Activated CD8-positive, alpha-beta T cell treated with anti-CD3 and anti-CD28 coated beads for 36 hours (primary cell): ENCODE results near the gene ANKLE2. TPM values are rescaled to one million over a fixed set of nuclear protein-coding genes. Genes with fewer than 3 reads are reported as not detected.

Source experiments
- ATAC-seq: fragments of 200-7000 bp; cut with Tn5 transposase; one replicate; pipeline ENCODE4 v1.10.0; 2021; ENCODE audit warnings: mild to moderate bottlenecking, moderate library complexity
- CTCF ChIA-PET: fragments of 350-600 bp; sonication (Branson Sonifier 250); formaldehyde crosslinking; loops from one replicate; lab custom pipeline; 2021; ENCODE audit warnings: antibody characterized with exemption; lab: Charles Lee
- POLR2A ChIA-PET: fragments of 350-600 bp; sonication (Branson Sonifier 250); formaldehyde crosslinking; loops from one replicate; lab custom pipeline; 2021; ENCODE audit warnings: antibody characterized with exemption; lab: Charles Lee
- DNase-seq: peaks from one replicate; pipeline ENCODE4 v3.0.0-alpha.2; 2020
- H3K27ac Mint-ChIP-seq: one replicate; pipeline ENCODE4 v1.8.0; 2021; ENCODE audit warnings: mild to moderate bottlenecking, mixed read lengths
- H3K27me3 Mint-ChIP-seq: one replicate; pipeline ENCODE4 v1.8.0; 2021; ENCODE audit warnings: mixed read lengths
- H3K36me3 Mint-ChIP-seq: one replicate; pipeline ENCODE4 v1.8.0; 2021; ENCODE audit warnings: low read depth, mixed read lengths
- H3K4me1 Mint-ChIP-seq: one replicate; pipeline ENCODE4 v1.8.0; 2021; ENCODE audit warnings: low read depth, mixed read lengths
- H3K4me3 Mint-ChIP-seq: one replicate; pipeline ENCODE4 v1.8.0; 2021; ENCODE audit warnings: mild to moderate bottlenecking, moderate library complexity, mixed read lengths
- H3K9me3 Mint-ChIP-seq: one replicate; pipeline ENCODE4 v1.8.0; 2021; ENCODE audit warnings: mixed read lengths
- intact Hi-C: fragments of 100-400 bp; cut with micrococcal nuclease; formaldehyde crosslinking; loops from one replicate; pipeline ENCODE4 v1.10.0; 2022
- total RNA-seq, 2 experiments: library from RNA; stranded (reverse); gene quantifications; one replicate each; pipeline ENCODE4 v1.2.3, GENCODE V29; 2021
- TF ChIP-seq, protein P1 (sequence below): fragments of 200-600 bp; IDR thresholded peaks from one replicate; pipeline ENCODE4 v1.8.0; 2022; ENCODE audit warnings: antibody characterized with exemption, mild to moderate bottlenecking

Gene ANKLE2
- total RNA-seq, 2 experiments from 2014 or later: 103 to 108 TPM

DNA sequence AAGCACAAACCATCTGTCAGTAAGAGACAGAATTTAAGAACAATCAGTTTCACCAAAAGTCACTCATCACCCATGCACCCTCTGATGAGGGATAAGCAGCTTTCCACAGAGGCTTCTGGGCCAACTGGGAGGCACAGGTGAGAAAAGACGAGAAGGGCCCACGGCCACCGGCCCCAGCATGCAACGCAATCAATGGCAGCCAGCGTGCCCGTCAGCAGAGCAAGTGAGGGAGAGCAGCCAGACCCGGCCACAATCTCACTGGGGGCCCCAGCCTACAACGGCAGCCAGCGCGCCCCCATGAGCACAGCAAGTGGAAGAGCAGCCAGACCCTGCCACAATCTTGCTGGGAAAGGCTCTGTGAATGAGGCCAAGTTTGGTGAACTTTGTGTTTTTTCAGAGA is 13.3 kb downstream of the ANKLE2 start:
- no peak overlapping the region for H3K4me3 Mint-ChIP-seq
- intact Hi-C loops: no loop called here
- H3K4me1 Mint-ChIP-seq: peaks cover 3% of the 10 kb centered on the region
- H3K27ac Mint-ChIP-seq: no peak overlapping the region
- TF ChIP-seq, protein P1, sequence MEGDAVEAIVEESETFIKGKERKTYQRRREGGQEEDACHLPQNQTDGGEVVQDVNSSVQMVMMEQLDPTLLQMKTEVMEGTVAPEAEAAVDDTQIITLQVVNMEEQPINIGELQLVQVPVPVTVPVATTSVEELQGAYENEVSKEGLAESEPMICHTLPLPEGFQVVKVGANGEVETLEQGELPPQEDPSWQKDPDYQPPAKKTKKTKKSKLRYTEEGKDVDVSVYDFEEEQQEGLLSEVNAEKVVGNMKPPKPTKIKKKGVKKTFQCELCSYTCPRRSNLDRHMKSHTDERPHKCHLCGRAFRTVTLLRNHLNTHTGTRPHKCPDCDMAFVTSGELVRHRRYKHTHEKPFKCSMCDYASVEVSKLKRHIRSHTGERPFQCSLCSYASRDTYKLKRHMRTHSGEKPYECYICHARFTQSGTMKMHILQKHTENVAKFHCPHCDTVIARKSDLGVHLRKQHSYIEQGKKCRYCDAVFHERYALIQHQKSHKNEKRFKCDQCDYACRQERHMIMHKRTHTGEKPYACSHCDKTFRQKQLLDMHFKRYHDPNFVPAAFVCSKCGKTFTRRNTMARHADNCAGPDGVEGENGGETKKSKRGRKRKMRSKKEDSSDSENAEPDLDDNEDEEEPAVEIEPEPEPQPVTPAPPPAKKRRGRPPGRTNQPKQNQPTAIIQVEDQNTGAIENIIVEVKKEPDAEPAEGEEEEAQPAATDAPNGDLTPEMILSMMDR: no peak
- no peaks in the 10 kb centered on the region for H3K9me3 Mint-ChIP-seq
- H3K36me3 Mint-ChIP-seq: peaks cover 62% of the 10 kb centered on the region
- CTCF ChIA-PET: no interaction called here
- H3K27me3 Mint-ChIP-seq: no peaks in the 10 kb centered on the region
- POLR2A ChIA-PET: no interaction called here
- ATAC-seq (no peak), DNase-seq (no peak)

DNA sequence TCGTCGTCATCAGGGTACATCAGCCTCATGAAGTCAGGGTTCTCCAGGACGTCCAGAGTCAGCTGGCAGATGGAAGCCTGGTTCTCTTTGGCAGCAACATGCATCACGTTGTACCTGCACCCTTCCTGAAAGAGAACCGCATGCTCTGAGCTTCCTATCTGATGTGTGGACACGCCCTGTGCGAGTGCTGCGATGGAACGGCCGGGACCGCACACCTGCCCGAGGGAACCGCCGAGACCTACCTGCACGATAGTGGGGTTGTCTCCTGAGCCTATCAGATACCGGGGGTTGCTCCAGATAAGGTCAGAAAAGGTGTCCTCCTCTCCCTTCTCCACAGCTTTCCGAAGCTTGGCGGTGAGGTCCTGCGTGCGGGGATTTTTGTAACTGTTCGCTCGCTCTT is 13.7 kb downstream of the ANKLE2 start:
- Mint-ChIP-seq H3K9me3 (no peaks in the 10 kb centered on the region), H3K27me3 (no peaks in the 10 kb centered on the region), H3K4me1 (peaks cover 3% of the 10 kb centered on the region), H3K36me3 (peaks cover 63% of the 10 kb centered on the region), H3K4me3 (no peak overlapping the region), H3K27ac (no peak overlapping the region)
- TF ChIP-seq, protein P1: no peak
- intact Hi-C loops: no loop called here
- DNase-seq (no peak), ATAC-seq (no peak)
- ChIA-PET POLR2A (no interaction called here), CTCF (no interaction called here)

DNA sequence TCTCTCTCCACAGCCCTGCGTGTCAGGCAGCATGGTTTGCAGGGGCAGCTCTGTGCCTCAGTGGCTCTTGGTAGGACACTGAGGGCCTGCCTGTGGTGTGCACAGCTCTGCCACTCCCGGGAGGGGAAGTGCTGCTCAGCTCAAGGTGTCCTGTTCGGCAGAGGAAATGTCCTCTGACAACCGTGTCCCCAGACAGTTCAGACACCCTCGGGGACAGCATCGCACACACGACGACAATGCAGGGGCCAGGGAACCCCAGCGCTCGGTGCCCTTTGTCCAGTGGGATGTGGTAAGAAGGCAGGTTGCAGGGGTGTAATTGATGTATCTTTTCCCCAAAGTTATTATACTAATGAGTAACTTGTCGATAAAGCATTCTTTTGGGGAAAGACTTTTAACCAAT is 14.2 kb downstream of the ANKLE2 start:
- Mint-ChIP-seq H3K9me3 (no peaks in the 10 kb centered on the region), H3K36me3 (peaks cover 65% of the 10 kb centered on the region), H3K4me1 (peaks cover 7% of the 10 kb centered on the region), H3K27ac (no peak overlapping the region), H3K27me3 (no peaks in the 10 kb centered on the region), H3K4me3 (no peak overlapping the region)
- TF ChIP-seq, protein P1: no peak
- CTCF ChIA-PET: interaction anchor here (1.1 kb wide), 1 partner anchor 157 kb away, joined by 3 read pairs; no protein-coding TSS in a partner anchor
- intact Hi-C loops: no loop called here
- ATAC-seq (no peak), DNase-seq (no peak)
- POLR2A ChIA-PET: no interaction called here

DNA sequence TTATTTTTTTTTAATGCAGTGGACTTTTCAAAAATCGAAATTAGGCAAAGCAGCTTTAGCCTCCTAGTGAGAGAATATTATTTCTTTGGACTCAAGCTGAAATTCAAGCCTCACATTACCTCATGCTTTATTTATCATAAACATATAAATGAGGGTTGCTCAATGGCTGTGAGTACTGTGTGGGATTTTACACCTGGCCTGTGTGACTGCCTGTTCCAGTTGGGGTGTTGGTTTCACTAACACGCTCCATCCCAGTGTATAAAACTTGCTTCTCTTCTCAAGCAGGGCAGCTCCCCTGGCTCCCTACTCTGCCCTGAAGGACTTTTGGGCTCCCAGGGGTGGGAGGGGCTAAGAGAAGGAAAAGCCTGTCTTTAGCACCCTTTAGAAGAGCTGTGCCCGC is 15.0 kb downstream of the ANKLE2 start:
- ChIA-PET POLR2A (no interaction called here), CTCF (interaction anchor here (1.1 kb wide), 1 partner anchor 158 kb away, joined by 3 read pairs; no protein-coding TSS in a partner anchor)
- DNase-seq (no peak), ATAC-seq (no peak)
- no peaks in the 10 kb centered on the region for H3K9me3 Mint-ChIP-seq
- no peak overlapping the region for H3K27ac Mint-ChIP-seq
- TF ChIP-seq, protein P1: no peak
- peaks cover 71% of the 10 kb centered on the region for H3K36me3 Mint-ChIP-seq
- peaks cover 7% of the 10 kb centered on the region for H3K4me1 Mint-ChIP-seq
- intact Hi-C loops: no loop called here
- no peak overlapping the region for H3K4me3 Mint-ChIP-seq
- no peaks in the 10 kb centered on the region for H3K27me3 Mint-ChIP-seq

DNA sequence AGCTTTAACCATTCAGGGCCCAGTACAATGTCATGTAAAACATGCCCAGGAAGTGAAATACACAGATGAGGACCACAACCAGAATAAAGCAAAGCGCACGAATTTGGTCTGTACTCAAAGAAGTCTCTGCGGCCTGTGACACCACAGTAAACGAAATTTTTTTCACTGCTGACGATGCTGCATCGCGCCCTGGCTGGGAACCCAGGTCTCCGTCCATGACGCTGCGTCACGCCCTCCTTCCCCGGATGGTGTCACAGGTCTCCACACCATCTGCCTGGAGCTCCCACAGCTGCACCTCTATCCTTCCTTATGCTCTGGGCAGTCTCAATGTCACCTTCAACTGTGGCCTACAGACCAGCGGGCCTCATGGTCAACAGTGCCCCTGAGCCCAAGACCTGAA is 17.8 kb downstream of the ANKLE2 start:
- CTCF ChIA-PET: no interaction called here
- Mint-ChIP-seq H3K36me3 (peaks cover 86% of the 10 kb centered on the region), H3K4me3 (no peak overlapping the region), H3K4me1 (peaks cover 7% of the 10 kb centered on the region), H3K9me3 (no peaks in the 10 kb centered on the region), H3K27ac (no peak overlapping the region), H3K27me3 (no peaks in the 10 kb centered on the region)
- ATAC-seq (no peak), DNase-seq (no peak)
- POLR2A ChIA-PET: interaction anchor here (0.7 kb wide), 1 partner anchor 14 kb away, joined by 4 read pairs; no protein-coding TSS in a partner anchor
- intact Hi-C loops: no loop called here
- TF ChIP-seq, protein P1: no peak
